Measurements from ENCODE around the gene STRIP2.
"Not testable (repeated sequence)": the region's sequence is repeated elsewhere in the genome, so short reads cannot be mapped to it uniquely, and the experiment has no call there.

Gene STRIP2

GRCh38 chr7:129531721-129532120 lies 97.5 kb downstream of the STRIP2 start:
- TF ChIP-seq CTCF (IDR thresholded peaks at IDR 0.05; ENCODE audit: extremely low read depth, insufficient read depth, missing control alignments) = no peak
- in situ Hi-C loops (cut with MboI; ENCODE audit: low pct_unique_long_range_greater_than_20kb, low sequenced_read_pairs, unreplicated experiment) = no loop called here
- no peak for DNase-seq (ENCODE audit: low spot score)

GRCh38 chr7:129532375-129532774 lies 98.1 kb downstream of the STRIP2 start:
- TF ChIP-seq CTCF (IDR thresholded peaks at IDR 0.05; ENCODE audit: extremely low read depth, insufficient read depth, missing control alignments) = no peak
- in situ Hi-C loops (cut with MboI; ENCODE audit: low pct_unique_long_range_greater_than_20kb, low sequenced_read_pairs, unreplicated experiment) = no loop called here
- DNase-seq (ENCODE audit: low spot score) = no peak

GRCh38 chr7:129534558-129535274 lies 100.5 kb downstream of the STRIP2 start:
- in situ Hi-C loops (cut with MboI; ENCODE audit: low pct_unique_long_range_greater_than_20kb, low sequenced_read_pairs, unreplicated experiment); DNase-seq (ENCODE audit: low spot score): not testable (repeated sequence)

DNA sequence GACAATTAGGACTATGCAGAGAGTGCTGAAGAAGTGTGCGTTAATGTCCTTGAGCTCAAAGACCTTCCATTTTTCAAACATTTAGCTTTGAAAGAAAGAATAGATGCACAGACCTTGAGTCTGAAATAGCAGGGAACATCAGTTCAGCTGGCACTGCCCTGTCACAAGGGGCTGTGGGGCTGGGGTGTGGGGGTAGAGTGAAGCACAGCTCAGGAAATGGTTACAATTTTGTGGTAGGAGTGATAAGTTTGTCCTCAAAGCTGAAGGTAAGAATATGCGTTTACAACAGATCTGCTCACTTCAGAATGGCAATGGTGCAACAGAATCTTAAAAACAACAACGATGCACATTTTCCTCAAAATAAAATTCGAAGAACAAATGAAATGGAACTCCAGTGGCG lies 101.7 kb downstream of the STRIP2 start:
- in situ Hi-C loops (cut with MboI; ENCODE audit: low pct_unique_long_range_greater_than_20kb, low sequenced_read_pairs, unreplicated experiment) = no loop called here
- no peak for DNase-seq (ENCODE audit: low spot score)
- no peak for TF ChIP-seq CTCF (IDR thresholded peaks at IDR 0.05; ENCODE audit: extremely low read depth, insufficient read depth, missing control alignments)

GRCh38 chr7:129536323-129536722 lies 102.1 kb downstream of the STRIP2 start:
- TF ChIP-seq CTCF (IDR thresholded peaks at IDR 0.05; ENCODE audit: extremely low read depth, insufficient read depth, missing control alignments) = no peak
- DNase-seq (ENCODE audit: low spot score) = no peak
- in situ Hi-C loops (cut with MboI; ENCODE audit: low pct_unique_long_range_greater_than_20kb, low sequenced_read_pairs, unreplicated experiment) = no loop called here

Data from GM13977 (cell line).